H9 (cell line): ENCODE data around the gene STARD3. TPM values are rescaled to one million over a fixed set of nuclear protein-coding genes. Genes with fewer than 3 reads are reported as not detected.

ENCODE experiments used
- DNase-seq: peaks from one replicate; pipeline ENCODE4 v3.0.0-alpha.2; 2017
- H2AFZ ChIP-seq: one replicate; pipeline ENCODE4 v1.6.1; 2013; ENCODE audit warnings: mild to moderate bottlenecking, low read length, control low read depth, moderate library complexity
- H2AK5ac ChIP-seq: 2 replicates; pipeline ENCODE4 v1.6.1; 2013; ENCODE audit warnings: low read length, control low read depth, mixed read lengths; ENCODE audit not compliant: insufficient read length
- H2BK120ac ChIP-seq: one replicate; pipeline ENCODE4 v1.6.1; 2013; ENCODE audit warnings: low read depth, mild to moderate bottlenecking, low read length, control low read depth, inconsistent platforms; ENCODE audit not compliant: poor library complexity, severe bottlenecking
- H2BK12ac ChIP-seq: 2 replicates; pipeline ENCODE4 v1.6.1; 2013; ENCODE audit warnings: low read length, control low read depth, mixed read lengths, low read depth; ENCODE audit not compliant: insufficient read length
- H2BK15ac ChIP-seq: 2 replicates; pipeline ENCODE4 v1.6.1; 2013; ENCODE audit warnings: low read depth, low read length, control low read depth
- H2BK20ac ChIP-seq: one replicate; pipeline ENCODE4 v1.6.1; 2013; ENCODE audit warnings: low read depth, mild to moderate bottlenecking, low read length, control low read depth, inconsistent platforms; ENCODE audit not compliant: poor library complexity, severe bottlenecking
- H2BK5ac ChIP-seq: 2 replicates; pipeline ENCODE4 v1.6.1; 2013; ENCODE audit warnings: low read length, control low read depth, mixed read lengths; ENCODE audit not compliant: insufficient read length
- H3K14ac ChIP-seq: 2 replicates; pipeline ENCODE4 v1.6.1; 2013; ENCODE audit warnings: low read length, control low read depth; ENCODE audit not compliant: insufficient read depth
- H3K18ac ChIP-seq: 2 replicates; pipeline ENCODE4 v1.6.1; 2013; ENCODE audit warnings: low read depth, mild to moderate bottlenecking, mixed read lengths, low read length, control low read depth; ENCODE audit not compliant: insufficient read length
- H3K23ac ChIP-seq: 2 replicates; pipeline ENCODE4 v1.6.1; 2013; ENCODE audit warnings: low read length, control low read depth, mixed read lengths, low read depth; ENCODE audit not compliant: insufficient read length
- H3K23me2 ChIP-seq: 2 replicates; pipeline ENCODE4 v1.6.1; 2013; ENCODE audit warnings: low read depth, mild to moderate bottlenecking, mixed read lengths, low read length, control low read depth; ENCODE audit not compliant: insufficient read length, poor library complexity, severe bottlenecking
- H3K27ac ChIP-seq: 2 replicates; pipeline ENCODE4 v1.5.1; 2013; ENCODE audit warnings: low read length, control low read depth, mixed read lengths, low read depth; ENCODE audit not compliant: insufficient read length
- H3K27me3 ChIP-seq: 2 replicates; pipeline ENCODE4 v1.6.1; 2013; ENCODE audit warnings: low read length, control low read depth, inconsistent platforms; ENCODE audit not compliant: insufficient read depth
- H3K4ac ChIP-seq: 2 replicates; pipeline ENCODE4 v1.6.1; 2013; ENCODE audit warnings: low read depth, mild to moderate bottlenecking, control low read depth, inconsistent platforms, low read length, moderate library complexity
- H3K4me1 ChIP-seq: 2 replicates; pipeline ENCODE4 v1.6.1; 2013; ENCODE audit warnings: low read length, control low read depth, inconsistent platforms; ENCODE audit not compliant: insufficient read depth
- H3K4me2 ChIP-seq: 2 replicates; pipeline ENCODE4 v1.6.1; 2013; ENCODE audit warnings: low read length, control low read depth, mixed read lengths; ENCODE audit not compliant: insufficient read length, insufficient read depth
- H3K56ac ChIP-seq: 2 replicates; pipeline ENCODE4 v1.6.1; 2013; ENCODE audit warnings: low read depth, mild to moderate bottlenecking, mixed read lengths, low read length, control low read depth; ENCODE audit not compliant: insufficient read length
- H3K79me1 ChIP-seq: 2 replicates; pipeline ENCODE4 v1.6.1; 2013; ENCODE audit warnings: low read depth, mild to moderate bottlenecking, moderate library complexity, low read length, control low read depth, inconsistent platforms; ENCODE audit not compliant: insufficient read depth, poor library complexity, severe bottlenecking
- H3K79me2 ChIP-seq: 2 replicates; pipeline ENCODE4 v1.6.1; 2013; ENCODE audit warnings: low read length, control low read depth, inconsistent platforms; ENCODE audit not compliant: insufficient read depth
- H3K9ac ChIP-seq: 2 replicates; pipeline ENCODE4 v1.6.1; 2013; ENCODE audit warnings: low read length, control low read depth, mixed read lengths; ENCODE audit not compliant: insufficient read length; ENCODE audit errors: extremely low read depth
- H3K9me3 ChIP-seq: one replicate; pipeline ENCODE4 v1.6.1; 2013; ENCODE audit warnings: low read depth, low read length, inconsistent platforms; ENCODE audit not compliant: control insufficient read depth
- H3T11ph ChIP-seq: one replicate; pipeline ENCODE4 v1.6.1; 2013; ENCODE audit warnings: mild to moderate bottlenecking, low read length, control low read depth, inconsistent platforms
- H4K20me1 ChIP-seq: one replicate; pipeline ENCODE4 v1.6.1; 2013; ENCODE audit not compliant: control insufficient read depth, insufficient read length, insufficient read depth
- H4K5ac ChIP-seq: 2 replicates; pipeline ENCODE4 v1.6.1; 2013; ENCODE audit warnings: low read depth, mild to moderate bottlenecking, mixed read lengths, low read length, control low read depth; ENCODE audit not compliant: insufficient read length
- H4K8ac ChIP-seq: replicated peaks from 2 replicates; pipeline ENCODE4 v1.6.1; 2013; ENCODE audit warnings: low read length, control low read depth, mixed read lengths, low read depth; ENCODE audit not compliant: insufficient read length
- H4K91ac ChIP-seq: 2 replicates; pipeline ENCODE4 v1.6.1; 2013; ENCODE audit warnings: low read depth, mild to moderate bottlenecking, moderate library complexity, mixed read lengths, low read length, control low read depth; ENCODE audit not compliant: insufficient read length
- H3K27ac Mint-ChIP-seq, 3 experiments: 2 replicates in 2 of 3; 3 replicates in 1 of 3; pipeline ENCODE4 v1.8.0; 2020 to 2021; ENCODE audit warnings: mixed read lengths in 3 of 3, mild to moderate bottlenecking in 1 of 3, moderate library complexity in 1 of 3
- H3K27me3 Mint-ChIP-seq: 2 replicates; pipeline ENCODE4 v1.8.0; 2021; ENCODE audit warnings: low read depth, mild to moderate bottlenecking, moderate library complexity, mixed read lengths
- H3K36me3 Mint-ChIP-seq, 3 experiments: 2 replicates in 2 of 3; 3 replicates in 1 of 3; pipeline ENCODE4 v1.8.0; 2020 to 2021; ENCODE audit warnings: low read depth in 3 of 3, mixed read lengths in 3 of 3; ENCODE audit not compliant: insufficient read depth in 1 of 3
- H3K4me1 Mint-ChIP-seq, 2 experiments: 2 replicates each; pipeline ENCODE4 v1.8.0; 2020; ENCODE audit warnings: mixed read lengths in 2 of 2
- H3K4me3 Mint-ChIP-seq, 2 experiments: 2 replicates in 1 of 2; 3 replicates in 1 of 2; pipeline ENCODE4 v1.8.0; 2020 to 2021; ENCODE audit warnings: mild to moderate bottlenecking in 2 of 2, mixed read lengths in 2 of 2, moderate library complexity in 1 of 2
- H3K9me3 Mint-ChIP-seq, 2 experiments: 2 replicates in 1 of 2; 3 replicates in 1 of 2; pipeline ENCODE4 v1.8.0; 2020; ENCODE audit warnings: mild to moderate bottlenecking in 2 of 2, mixed read lengths in 2 of 2, moderate library complexity in 1 of 2
- CTCF ChIP-seq: fragments of 200-600 bp; sonication (generic); conservative IDR thresholded peaks from 3 replicates; pipeline ENCODE4 v1.8.0; 2021; ENCODE audit warnings: antibody characterized with exemption, mild to moderate bottlenecking
- WGBS: extraction: QIAGEN DNeasy Blood & Tissue Kit; methylation state at CpG from one replicate; pipeline ENCODE4 v1.1.7; 2013; ENCODE audit warnings: missing lambda C conversion rate, low lambda C conversion rate, mixed read lengths; ENCODE audit not compliant: insufficient read length; ENCODE audit errors: extremely low coverage; 5-methylcytosine and 5-hydroxymethylcytosine counted together
- total RNA-seq: library from RNA; stranded (reverse); gene quantifications from 2 replicates; pipeline ENCODE4 v1.2.1, GENCODE V29; 2021

The STARD3 gene
- total RNA-seq, 1 experiment from 2014 or later: 51.3 TPM

GRCh38 chr17:39622380-39623006, 14.5 kb upstream of the STARD3 start:
- no peak overlapping the region for H4K5ac ChIP-seq
- H3K79me1 ChIP-seq: no peaks in the 10 kb centered on the region
- no peak overlapping the region for H2BK120ac ChIP-seq
- H3K27ac ChIP-seq: no peak overlapping the region
- H4K91ac ChIP-seq: no peak overlapping the region
- H3K9ac ChIP-seq: no peak overlapping the region
- peaks cover 12% of the 10 kb centered on the region; the same call in 1 of the 2 replicates for H3K27me3 ChIP-seq
- no peak overlapping the region for H2BK5ac ChIP-seq
- H3K18ac ChIP-seq: no peak overlapping the region
- H3K56ac ChIP-seq: no peak overlapping the region
- Mint-ChIP-seq H3K9me3 (no peaks in the 10 kb centered on the region; a peak in 1 of 5 replicates), H3K36me3 (no peaks in the 10 kb centered on the region; a peak in 1 of 7 replicates), H3K4me3 (peak overlapping the region in 1 of 2 experiments; percentile 48; a peak in 1 of 5 replicates), H3K4me1 (peaks cover 33 to 43% of the 10 kb centered on the region in 2 experiments), H3K27ac (no peak overlapping the region; a peak in 1 of 7 replicates), H3K27me3 (peaks cover 92% of the 10 kb centered on the region)
- H4K20me1 ChIP-seq: no peaks in the 10 kb centered on the region
- no peak overlapping the region for H2BK15ac ChIP-seq
- no peak overlapping the region for H2BK12ac ChIP-seq
- H2AK5ac ChIP-seq: no peak overlapping the region
- no peak overlapping the region for H4K8ac ChIP-seq
- no peak overlapping the region for H3T11ph ChIP-seq
- H3K9me3 ChIP-seq: no peaks in the 10 kb centered on the region
- no peaks in the 10 kb centered on the region for H3K79me2 ChIP-seq
- H3K23ac ChIP-seq: no peak overlapping the region
- no CpG with 5 or more reads among the region's 16 CpGs for WGBS
- H2BK20ac ChIP-seq: no peak overlapping the region
- no peak overlapping the region for H3K4ac ChIP-seq
- H3K4me2 ChIP-seq: no peak overlapping the region
- TF ChIP-seq CTCF: no peak
- no peak overlapping the region for H3K14ac ChIP-seq
- H3K23me2 ChIP-seq: peaks cover 11% of the 10 kb centered on the region
- peak; percentile 35 for DNase-seq
- H3K4me1 ChIP-seq: no peaks in the 10 kb centered on the region
- H2AFZ ChIP-seq: no peak overlapping the region
